Hepatocyte (in vitro differentiated cells): ENCODE data around the gene MYO5A.

Experiments used
- EZH2 ChIP-seq: fragments of 200-600 bp; sonication (generic); IDR thresholded peaks from 2 replicates; pipeline ENCODE4 v1.6.1; 2016; ENCODE audit warnings: antibody characterized with exemption, mild to moderate bottlenecking, borderline replicate concordance
- TF ChIP-seq, protein P1 (sequence below): fragments of 200-600 bp; sonication (generic); IDR thresholded peaks from 2 replicates; pipeline ENCODE4 v1.5.1; 2016; ENCODE audit warnings: antibody characterized with exemption, mild to moderate bottlenecking; ENCODE audit not compliant: poor library complexity

DNA sequence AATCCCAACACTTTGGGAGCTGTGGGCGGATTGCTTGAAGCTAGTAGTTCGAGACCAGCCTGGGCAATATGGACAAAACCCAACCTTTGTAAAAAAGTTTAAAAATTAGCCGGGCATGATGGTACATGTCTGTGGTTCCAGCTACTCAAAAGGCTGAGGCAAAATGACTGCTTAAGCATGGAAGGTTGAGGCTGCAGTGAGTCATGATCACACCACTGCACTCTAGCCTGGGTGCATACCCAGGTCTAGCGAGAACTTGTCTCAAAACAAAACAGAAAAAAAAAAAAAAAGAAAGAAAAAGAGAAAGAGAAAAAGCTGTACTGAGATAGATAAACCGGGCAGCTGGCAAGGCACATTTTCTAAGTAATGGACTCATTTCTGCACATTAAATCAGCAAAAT lies 29.5 kb upstream of the MYO5A start:
- TF ChIP-seq EZH2 = no peak
- TF ChIP-seq, protein P1, sequence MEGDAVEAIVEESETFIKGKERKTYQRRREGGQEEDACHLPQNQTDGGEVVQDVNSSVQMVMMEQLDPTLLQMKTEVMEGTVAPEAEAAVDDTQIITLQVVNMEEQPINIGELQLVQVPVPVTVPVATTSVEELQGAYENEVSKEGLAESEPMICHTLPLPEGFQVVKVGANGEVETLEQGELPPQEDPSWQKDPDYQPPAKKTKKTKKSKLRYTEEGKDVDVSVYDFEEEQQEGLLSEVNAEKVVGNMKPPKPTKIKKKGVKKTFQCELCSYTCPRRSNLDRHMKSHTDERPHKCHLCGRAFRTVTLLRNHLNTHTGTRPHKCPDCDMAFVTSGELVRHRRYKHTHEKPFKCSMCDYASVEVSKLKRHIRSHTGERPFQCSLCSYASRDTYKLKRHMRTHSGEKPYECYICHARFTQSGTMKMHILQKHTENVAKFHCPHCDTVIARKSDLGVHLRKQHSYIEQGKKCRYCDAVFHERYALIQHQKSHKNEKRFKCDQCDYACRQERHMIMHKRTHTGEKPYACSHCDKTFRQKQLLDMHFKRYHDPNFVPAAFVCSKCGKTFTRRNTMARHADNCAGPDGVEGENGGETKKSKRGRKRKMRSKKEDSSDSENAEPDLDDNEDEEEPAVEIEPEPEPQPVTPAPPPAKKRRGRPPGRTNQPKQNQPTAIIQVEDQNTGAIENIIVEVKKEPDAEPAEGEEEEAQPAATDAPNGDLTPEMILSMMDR = no peak
